ENCODE results near the gene GREM2. TPM values are rescaled to one million over a fixed set of nuclear protein-coding genes. Genes with fewer than 3 reads are reported as not detected.

GREM2 gene
- total RNA-seq, 1 donor from 2014 or later: not detected

DNA sequence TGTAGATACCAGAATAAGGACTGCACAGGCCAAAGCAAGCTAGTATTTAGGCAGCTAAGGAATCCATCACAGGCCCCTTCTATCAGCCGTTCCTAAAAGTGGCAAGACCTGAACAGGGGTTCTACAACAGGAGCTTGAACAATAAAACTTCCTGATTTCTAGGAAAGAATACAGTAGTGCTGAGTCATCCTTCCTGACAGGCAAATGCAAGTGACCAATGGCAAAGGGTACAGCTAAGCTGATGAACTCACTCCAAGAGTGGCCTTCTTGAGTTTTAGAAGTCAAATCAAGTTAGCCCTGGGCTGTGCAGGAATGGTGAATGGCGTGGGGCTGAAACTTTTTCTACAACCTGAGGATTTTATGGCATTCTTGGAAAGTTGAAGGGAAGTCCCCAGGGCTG lies 112.9 kb downstream of the GREM2 start:
- H3K27me3 Mint-ChIP-seq (ENCODE audit: unreplicated experiment): no peaks in the 10 kb centered on the region
- no peak overlapping the region for H3K4me3 Mint-ChIP-seq (ENCODE audit: unreplicated experiment)
- H3K4me1 Mint-ChIP-seq (ENCODE audit: unreplicated experiment): peaks cover 3% of the 10 kb centered on the region
- TF ChIP-seq, protein P1, sequence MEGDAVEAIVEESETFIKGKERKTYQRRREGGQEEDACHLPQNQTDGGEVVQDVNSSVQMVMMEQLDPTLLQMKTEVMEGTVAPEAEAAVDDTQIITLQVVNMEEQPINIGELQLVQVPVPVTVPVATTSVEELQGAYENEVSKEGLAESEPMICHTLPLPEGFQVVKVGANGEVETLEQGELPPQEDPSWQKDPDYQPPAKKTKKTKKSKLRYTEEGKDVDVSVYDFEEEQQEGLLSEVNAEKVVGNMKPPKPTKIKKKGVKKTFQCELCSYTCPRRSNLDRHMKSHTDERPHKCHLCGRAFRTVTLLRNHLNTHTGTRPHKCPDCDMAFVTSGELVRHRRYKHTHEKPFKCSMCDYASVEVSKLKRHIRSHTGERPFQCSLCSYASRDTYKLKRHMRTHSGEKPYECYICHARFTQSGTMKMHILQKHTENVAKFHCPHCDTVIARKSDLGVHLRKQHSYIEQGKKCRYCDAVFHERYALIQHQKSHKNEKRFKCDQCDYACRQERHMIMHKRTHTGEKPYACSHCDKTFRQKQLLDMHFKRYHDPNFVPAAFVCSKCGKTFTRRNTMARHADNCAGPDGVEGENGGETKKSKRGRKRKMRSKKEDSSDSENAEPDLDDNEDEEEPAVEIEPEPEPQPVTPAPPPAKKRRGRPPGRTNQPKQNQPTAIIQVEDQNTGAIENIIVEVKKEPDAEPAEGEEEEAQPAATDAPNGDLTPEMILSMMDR (IDR thresholded peaks at IDR 0.05): no peak
- no peaks in the 10 kb centered on the region for H3K36me3 Mint-ChIP-seq (ENCODE audit: unreplicated experiment)
- H3K27ac Mint-ChIP-seq (ENCODE audit: unreplicated experiment): no peak overlapping the region
- DNase-seq (ENCODE audit: extremely low spot score, unreplicated experiment): no peak
- no peaks in the 10 kb centered on the region for H3K9me3 Mint-ChIP-seq (ENCODE audit: unreplicated experiment)

DNA sequence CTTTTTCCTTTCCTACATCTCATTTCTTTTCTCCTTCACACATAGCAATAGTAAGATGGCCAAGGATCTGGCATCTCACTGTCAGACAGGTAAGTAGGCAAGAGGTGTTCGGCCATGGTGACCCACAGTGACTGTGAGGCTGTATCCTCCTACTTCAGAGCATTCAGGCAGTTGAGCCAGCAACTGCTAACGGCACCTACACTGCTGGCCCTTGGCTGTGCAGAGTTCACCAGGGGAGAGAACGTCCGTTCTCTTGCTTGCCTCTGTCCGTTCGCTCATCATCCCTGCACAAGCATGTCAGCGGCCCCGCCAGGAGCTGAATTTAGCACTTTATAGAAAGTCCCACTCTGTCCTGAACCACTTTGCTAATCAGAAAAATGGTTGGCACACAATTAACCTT lies 113.6 kb downstream of the GREM2 start:
- TF ChIP-seq, protein P1 (IDR thresholded peaks at IDR 0.05): no peak
- Mint-ChIP-seq H3K4me3 (ENCODE audit: unreplicated experiment) (no peak overlapping the region), H3K9me3 (ENCODE audit: unreplicated experiment) (no peaks in the 10 kb centered on the region), H3K4me1 (ENCODE audit: unreplicated experiment) (peaks cover 3% of the 10 kb centered on the region), H3K27ac (ENCODE audit: unreplicated experiment) (no peak overlapping the region), H3K36me3 (ENCODE audit: unreplicated experiment) (no peaks in the 10 kb centered on the region), H3K27me3 (ENCODE audit: unreplicated experiment) (no peaks in the 10 kb centered on the region)
- no peak for DNase-seq (ENCODE audit: extremely low spot score, unreplicated experiment)

DNA sequence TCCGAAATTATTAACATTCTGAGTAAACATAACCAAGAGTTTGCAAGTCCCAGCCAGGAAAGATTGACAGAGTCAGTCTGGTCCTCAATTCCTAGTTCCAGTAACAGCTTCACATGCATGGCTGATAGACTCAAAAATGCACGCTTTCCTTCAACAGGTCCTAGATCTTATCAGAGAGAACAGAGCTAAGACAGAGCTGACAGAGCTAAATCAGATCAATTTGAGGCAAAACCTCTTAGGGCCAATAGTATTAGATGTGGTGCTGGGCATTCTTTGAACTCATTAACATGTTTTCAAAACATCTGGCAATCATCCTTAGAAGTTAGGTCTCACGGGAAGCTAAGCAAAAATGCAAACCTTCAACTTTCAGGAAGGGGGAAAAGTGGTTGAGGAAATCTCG lies 114.0 kb downstream of the GREM2 start:
- Mint-ChIP-seq H3K9me3 (ENCODE audit: unreplicated experiment) (no peaks in the 10 kb centered on the region), H3K4me1 (ENCODE audit: unreplicated experiment) (peaks cover 7% of the 10 kb centered on the region), H3K27ac (ENCODE audit: unreplicated experiment) (no peak overlapping the region), H3K27me3 (ENCODE audit: unreplicated experiment) (no peaks in the 10 kb centered on the region), H3K36me3 (ENCODE audit: unreplicated experiment) (no peaks in the 10 kb centered on the region), H3K4me3 (ENCODE audit: unreplicated experiment) (no peak overlapping the region)
- no peak for DNase-seq (ENCODE audit: extremely low spot score, unreplicated experiment)
- TF ChIP-seq, protein P1 (IDR thresholded peaks at IDR 0.05): no peak

DNA sequence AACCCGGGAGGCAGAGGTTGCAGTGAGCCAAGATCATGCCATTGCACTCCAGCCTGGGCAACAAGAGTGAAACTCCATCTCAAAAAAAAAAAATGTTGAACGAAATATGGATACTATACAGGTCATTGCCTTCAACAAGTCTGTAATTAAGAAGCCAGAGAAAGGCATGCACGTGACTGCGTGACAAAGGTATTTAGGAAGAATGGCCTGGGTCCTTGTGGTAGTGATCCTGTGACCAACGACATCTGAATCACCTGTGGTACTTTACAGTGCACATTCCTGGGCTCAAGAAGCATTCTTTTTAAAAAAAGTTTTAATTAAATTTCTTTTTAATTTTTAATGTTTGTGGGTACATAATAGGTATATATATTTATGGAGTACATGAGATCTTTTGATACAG lies 115.0 kb downstream of the GREM2 start:
- DNase-seq (ENCODE audit: extremely low spot score, unreplicated experiment): no peak
- H3K9me3 Mint-ChIP-seq (ENCODE audit: unreplicated experiment): no peaks in the 10 kb centered on the region
- no peak overlapping the region for H3K4me3 Mint-ChIP-seq (ENCODE audit: unreplicated experiment)
- peaks cover 7% of the 10 kb centered on the region for H3K4me1 Mint-ChIP-seq (ENCODE audit: unreplicated experiment)
- no peak overlapping the region for H3K27ac Mint-ChIP-seq (ENCODE audit: unreplicated experiment)
- H3K27me3 Mint-ChIP-seq (ENCODE audit: unreplicated experiment): no peaks in the 10 kb centered on the region
- TF ChIP-seq, protein P1 (IDR thresholded peaks at IDR 0.05): no peak
- no peaks in the 10 kb centered on the region for H3K36me3 Mint-ChIP-seq (ENCODE audit: unreplicated experiment)

DNA sequence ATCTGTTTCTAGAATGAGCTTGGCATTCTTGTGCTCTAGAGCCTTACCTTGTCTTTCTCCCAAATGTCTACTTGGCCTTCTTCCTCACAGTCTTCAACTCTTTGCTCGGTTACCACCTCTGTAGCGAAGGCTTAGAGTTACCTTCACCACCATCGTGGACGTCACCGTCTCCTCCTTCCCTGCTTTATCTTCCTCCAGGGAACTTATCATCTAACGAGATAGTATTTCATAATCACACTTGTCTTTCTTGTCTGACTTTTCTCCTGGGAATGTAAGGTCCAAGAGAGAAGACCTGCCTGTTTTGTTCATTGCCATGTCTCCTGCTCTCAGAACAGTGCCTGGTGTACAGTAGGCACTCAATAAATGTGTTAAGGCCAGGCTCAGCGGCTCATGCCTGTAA lies 115.6 kb downstream of the GREM2 start:
- no peaks in the 10 kb centered on the region for H3K9me3 Mint-ChIP-seq (ENCODE audit: unreplicated experiment)
- peaks cover 13% of the 10 kb centered on the region for H3K4me1 Mint-ChIP-seq (ENCODE audit: unreplicated experiment)
- H3K4me3 Mint-ChIP-seq (ENCODE audit: unreplicated experiment): no peak overlapping the region
- H3K36me3 Mint-ChIP-seq (ENCODE audit: unreplicated experiment): no peaks in the 10 kb centered on the region
- H3K27ac Mint-ChIP-seq (ENCODE audit: unreplicated experiment): no peak overlapping the region
- TF ChIP-seq, protein P1 (IDR thresholded peaks at IDR 0.05): no peak
- DNase-seq (ENCODE audit: extremely low spot score, unreplicated experiment): no peak
- H3K27me3 Mint-ChIP-seq (ENCODE audit: unreplicated experiment): no peaks in the 10 kb centered on the region
